GM19043 (cell line): Measurements from ENCODE around the gene STK32B.
"Not testable (repeated sequence)": the region's sequence is repeated elsewhere in the genome, so short reads cannot be mapped to it uniquely, and the experiment has no call there.

Experiments used
- ATAC-seq: cut with Tn5 transposase; IDR thresholded peaks from one replicate; pipeline ENCODE4 v1.9.1; 2021; ENCODE audit warnings: low read depth; ENCODE audit not compliant: unreplicated experiment

Gene STK32B

DNA sequence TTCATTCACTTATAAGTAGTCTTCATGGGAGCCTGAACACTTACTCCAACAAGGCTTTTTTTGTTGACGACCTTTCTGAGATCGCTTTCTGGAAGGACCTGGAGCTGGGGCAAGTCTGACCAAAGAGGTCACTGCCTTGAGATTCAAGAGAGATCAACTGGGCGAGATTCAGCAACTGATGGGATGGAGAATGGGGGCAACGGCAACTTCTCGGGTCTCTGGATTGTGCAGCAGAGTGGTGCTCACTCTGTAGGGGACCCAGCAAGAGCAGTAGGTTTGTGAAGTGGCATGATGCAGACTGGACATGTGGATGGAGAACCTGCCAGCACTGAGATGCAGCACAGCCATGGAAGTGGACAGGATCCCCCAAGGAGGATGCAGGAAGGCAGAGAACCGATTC lies 369.0 kb downstream of the STK32B start:
- ATAC-seq: no peak

DNA sequence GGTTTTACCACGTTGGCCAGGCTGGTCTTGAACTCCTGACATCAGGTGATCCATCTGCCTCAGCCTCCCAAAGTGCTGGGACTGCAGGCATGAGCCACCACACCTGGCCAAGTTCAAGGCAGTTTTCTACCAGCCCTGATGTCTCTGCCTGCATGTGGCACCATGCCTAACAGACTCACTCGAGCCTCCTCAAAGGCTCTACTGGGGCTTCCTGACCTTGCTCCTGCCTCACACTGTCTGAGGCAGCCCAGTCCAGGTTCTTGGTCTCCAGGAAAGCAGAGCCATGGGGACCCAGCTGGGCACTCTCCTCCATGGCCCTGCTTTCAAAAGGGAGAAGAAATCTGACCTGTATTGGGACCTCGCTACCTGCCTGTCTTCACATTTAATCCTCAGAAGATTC lies 370.1 kb downstream of the STK32B start:
- no peak for ATAC-seq

DNA sequence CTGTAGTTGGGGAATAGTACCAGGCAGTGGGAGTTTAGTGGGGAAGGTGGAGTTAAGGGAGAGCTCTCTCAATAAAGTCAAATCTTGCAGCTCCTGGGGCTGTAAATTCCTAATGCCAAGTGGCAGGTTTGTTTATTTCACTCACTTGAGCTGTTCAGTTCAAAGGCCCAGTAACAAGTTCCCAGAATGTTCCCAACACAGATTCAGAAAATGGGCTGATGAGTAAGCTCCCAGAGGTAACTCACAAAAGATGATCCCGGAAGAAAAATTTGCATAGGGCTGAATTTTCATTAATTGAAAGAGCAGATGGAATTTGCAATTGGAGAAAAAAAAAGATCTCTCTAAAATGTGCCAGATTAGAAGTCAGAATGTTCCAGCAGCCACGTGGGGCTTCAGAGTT lies 370.9 kb downstream of the STK32B start:
- no peak for ATAC-seq

DNA sequence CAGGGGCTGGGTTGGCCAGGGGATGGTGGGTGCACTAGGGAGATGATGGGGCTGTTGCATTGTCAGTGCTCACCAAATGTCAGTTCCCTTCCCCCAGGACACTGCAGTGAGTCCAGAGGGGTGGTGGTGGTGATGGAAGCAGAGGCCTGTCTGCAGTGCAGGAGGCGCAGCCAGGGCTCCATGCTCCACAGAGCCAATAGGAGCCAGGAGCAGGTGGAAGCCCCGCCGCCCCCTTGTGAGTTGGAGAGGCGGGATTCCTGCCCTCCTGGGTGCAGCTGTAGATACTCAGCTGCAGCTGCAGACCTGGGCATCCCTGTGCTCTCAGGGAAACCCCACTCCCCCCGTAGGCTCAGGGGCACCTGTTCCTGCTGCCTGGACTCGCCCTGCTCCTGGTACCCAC lies 372.4 kb downstream of the STK32B start:
- no peak for ATAC-seq

DNA sequence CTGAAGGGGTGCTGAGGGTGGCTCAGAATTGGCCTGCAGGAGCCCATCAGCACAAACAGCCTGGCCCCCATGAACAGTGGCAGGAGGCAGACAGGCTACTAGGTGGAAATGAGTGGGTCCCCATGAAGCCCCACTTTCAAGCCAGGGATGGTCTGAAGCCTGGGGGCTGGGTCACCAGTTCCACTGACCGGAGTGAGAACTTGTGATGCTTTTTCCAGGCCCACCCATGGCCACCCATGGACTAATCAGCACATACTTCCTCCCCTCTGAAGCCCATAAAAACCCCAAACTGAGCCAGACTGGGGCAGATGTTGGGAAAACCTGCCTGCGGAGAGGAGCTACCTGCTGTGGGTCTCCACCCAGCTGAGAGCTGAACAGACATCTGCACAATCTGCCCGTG lies 372.9 kb downstream of the STK32B start:
- no peak for ATAC-seq

DNA sequence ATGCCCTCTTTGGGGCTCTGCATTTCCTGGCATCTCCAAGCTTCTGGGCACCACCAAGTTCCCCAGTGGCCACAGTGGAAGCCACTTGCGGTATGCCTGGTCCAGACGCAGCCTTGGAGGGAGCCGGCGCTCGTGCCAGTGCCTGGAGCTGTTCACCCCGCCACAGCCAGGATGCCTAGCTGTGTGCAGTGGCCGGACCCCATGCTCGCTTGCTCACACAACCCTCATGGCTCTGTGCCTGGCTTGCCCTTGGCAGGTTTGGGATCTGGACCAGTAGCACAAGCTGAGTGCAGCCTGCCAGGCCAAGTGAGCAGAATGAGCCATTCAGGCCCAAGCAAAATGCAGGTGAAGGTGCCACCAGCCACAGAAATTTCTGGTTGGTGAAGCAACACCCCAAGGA lies 373.6 kb downstream of the STK32B start:
- no peak for ATAC-seq

DNA sequence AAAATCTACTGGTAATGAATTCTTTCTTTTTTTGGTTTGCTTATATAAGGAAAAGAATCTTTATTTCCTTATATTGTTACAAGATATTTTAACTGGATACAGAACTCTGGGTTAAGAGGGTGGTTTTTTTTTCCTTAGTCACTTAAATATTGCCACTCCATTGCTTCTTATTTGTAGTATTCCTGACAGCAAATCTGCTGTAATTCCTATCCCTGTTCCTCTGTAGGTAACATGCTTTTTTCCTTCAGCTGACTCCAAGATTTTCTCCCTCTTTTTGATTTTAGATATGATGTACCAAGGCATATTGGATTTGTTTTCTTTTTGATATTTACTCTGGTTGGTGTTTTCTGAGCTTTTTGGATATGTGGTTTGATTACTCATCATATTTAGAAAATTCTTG lies 378.5 kb downstream of the STK32B start:
- ATAC-seq: no peak

DNA sequence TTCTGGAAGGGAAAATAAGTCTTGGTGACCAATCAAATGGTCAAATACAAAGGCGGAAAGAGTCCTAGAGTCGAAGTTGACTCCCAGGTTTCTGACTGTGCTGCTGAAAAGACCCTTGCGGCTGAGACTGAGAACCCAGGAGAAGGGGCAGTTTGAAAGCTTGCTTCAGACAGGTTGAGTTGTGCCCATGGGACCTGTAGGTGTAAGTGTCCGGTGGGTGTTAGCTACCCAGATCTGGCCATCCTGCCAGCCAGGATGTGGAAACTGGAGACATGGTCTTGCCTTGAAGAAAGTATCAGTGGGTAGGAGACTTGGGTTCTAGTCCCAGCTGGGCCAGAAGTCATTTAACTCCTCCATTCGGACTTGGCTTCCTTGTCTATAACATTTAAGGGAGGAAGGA lies 381.9 kb downstream of the STK32B start:
- no peak for ATAC-seq

DNA sequence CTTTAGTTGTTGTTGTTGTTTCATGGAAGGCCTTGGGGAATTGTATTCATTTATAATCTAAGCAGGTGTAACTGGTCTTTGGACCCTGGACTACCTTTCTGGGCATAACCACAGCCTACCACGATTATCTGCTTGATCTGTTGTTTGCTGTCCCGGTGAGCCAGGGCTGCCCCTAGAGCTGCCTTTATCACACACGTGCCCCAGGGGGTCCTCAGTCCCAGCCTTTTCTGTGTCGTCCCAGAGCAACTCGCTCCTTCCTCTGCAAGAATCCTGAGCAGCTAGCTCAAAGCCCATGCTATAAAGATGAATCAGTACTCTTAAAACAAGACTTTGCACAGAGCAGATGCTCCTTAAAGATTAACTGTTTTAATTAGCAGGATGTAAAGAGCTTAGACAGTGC lies 383.9 kb downstream of the STK32B start:
- ATAC-seq: no peak

DNA sequence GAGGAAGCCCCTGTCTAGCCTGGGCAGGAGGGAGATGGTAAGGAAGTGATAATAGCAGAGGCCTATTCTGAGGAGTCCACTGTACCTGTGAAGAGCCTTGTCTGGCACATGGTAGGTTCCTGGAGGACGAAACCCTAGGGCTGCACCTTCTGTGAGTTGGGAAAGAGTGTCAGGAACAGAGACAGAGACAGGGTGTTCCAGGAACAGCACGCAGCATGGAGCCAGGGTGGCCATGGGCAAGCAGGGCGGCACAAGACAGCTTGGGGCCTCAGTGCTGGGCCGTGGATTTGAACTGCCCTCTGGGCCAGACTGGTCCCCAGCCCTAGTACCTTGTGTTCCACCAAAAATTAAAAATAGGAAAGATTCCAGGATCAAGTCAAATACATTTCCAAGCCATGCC lies 384.5 kb downstream of the STK32B start:
- ATAC-seq: no peak

DNA sequence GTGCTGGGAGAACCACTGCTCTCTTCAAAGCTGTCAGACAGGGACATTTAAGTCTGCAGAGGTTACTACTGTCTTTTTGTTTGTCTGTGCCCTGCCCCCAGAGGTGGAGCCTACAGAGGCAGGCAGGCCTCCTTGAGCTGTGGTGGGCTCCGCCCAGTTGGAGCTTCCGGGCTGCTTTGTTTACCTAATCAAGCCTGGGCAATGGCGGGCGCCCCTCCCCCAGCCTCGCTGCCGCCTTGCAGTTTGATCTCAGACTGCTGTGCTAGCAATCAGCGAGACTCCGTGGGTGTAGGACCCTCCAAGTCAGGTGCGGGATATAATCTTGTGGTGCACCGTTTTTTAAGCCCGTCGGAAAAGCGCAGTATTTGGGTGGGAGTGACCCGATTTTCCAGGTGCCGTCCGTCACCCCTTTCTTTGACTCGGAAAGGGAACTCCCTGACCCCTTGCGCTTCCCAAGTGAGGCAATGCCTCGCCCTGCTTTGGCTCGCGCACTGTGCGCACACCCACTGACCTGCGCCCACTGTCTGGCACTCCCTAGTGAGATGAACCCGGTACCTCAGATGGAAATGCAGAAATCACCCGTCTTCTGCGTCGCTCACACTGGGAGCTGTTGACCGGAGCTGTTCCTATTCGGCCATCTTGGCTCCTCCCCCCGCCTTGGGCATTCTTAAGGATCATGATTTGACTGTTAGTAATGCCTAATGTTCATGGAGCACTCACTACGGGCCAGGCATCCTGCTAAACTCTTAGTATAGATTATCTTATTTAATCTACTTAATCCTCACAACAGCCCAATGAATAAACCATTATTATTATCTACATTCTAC lies 392.9 kb downstream of the STK32B start:
- not testable (repeated sequence) for ATAC-seq

DNA sequence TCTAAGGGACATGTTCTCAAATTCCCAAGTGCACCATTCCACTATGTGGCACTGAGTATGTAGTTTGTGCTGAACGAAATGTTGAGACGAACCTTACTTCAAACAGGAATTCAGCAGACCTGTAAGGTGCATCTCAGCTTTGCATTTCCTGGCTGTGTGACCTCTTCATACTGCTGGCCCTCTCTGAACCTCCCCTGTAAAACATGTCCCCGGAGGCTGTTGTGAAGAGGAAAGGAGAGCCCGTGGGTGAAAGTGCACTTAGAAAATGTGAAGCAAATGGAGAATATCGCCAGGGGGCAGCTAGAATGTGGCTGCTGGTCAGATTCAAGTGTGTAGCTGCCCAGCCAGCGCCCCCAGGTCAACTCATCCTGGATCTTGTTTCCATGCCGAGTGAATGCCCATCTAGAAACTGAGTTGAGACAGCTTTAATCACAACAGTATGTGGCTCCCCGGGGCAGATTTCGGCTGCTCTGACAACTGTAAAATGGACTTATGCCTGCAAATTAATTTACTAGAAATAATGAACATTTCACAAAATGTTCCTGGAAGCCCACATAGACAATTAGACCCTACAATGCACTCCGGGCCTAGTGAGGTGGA lies 393.7 kb downstream of the STK32B start:
- ATAC-seq: no peak

DNA sequence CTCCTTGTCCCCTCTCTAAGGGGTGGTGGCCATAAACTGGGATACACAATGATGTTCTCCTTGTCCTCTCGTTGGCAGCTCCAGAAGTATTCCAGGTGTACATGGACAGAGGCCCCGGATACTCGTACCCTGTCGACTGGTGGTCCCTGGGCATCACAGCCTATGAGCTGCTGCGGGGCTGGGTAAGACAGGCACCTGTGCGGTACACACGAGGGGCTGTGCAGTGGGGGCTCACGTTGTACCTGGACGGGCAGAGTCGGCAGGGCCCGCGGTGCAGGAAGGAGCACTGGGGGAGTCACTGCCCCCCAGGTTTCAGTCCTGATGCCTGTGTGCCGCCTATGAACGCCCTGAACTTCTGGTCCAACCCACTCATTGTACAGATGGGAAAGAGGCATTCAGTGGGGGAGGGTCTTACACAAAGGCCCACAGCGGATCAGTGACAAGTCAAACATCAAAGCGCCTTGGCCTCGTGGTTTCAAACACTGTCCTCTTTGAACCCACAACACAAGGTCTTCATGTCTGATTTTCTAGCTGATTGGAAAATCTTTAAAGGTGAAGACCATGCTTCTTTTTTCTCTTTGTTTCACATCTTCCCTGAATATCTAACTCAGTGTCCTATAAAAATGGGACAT lies 395.4 kb downstream of the STK32B start:
- ATAC-seq: no peak

DNA sequence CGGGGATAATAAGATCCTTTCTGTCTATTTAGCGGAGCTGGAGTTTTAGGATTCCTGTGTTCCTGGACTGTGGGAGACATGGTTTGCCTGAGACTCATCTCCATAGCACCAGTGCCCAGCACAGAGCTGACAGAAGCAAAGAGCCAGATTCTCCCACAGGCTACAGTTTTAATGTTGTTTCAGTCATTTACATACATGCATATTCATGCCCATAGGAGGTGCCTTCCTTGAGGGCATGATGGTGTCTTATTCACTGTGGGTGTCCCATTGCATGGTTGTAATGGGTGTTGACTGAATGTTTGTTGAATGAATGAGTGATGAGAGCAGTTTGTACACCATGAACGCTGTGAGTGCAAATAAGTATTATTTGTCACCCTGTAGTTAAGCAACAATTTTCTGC lies 396.5 kb downstream of the STK32B start:
- no peak for ATAC-seq

DNA sequence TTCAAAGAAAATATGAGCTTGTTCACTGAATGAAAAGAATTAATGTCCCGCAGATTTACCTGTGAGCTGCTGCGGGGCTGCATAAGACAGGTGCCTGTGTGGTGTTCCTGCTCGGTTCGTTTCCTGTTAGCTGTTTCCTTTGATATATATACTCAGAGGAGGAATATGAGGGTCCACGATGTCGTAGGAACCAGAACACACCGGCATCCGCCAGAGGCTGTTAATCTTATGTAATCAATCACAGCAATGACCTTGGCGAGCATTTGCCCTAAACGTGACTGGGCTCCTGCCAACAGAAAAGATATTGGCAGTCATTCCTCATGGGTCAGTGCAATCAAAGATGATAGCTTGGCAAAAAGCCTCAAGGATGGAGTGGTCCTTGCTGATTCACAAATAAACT lies 396.9 kb downstream of the STK32B start:
- ATAC-seq: no peak

DNA sequence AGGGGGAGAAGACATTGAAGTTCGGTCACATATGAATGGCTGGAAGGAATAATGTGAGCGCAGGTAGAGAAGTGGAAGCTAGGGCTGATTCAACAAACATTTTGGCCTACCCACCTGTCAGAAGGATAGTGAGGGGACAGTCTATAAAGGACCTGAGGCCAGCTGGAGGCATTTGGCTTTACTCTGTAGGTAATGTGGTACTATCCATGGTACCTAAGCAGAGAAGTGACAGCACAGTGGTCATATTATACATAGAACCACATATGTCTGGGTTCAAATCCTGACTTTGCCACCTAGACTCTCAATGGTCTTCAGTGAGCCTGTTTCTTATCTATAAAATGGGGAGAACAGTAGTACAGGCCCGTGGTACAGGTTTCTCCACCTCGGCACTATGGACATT lies 400.0 kb downstream of the STK32B start:
- no peak for ATAC-seq

DNA sequence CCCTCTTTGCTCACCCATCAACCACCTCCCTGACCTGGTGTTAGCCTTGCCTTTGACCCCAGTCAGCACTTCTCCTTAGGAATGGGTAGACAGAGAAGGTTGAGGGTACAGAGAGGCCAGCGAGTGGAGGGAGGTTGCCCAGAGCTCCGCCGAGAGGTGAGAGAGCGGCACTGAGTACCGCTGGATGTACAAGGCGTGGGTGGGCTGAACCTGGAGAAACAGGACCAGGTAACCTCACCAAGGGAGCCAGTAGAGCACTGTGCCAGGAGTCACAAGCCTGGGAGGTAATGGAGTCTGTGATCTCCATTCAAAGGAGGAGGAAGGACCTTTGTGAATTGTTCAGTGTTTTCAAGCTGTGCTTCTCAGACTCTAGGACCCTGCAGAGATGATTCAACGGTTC lies 400.9 kb downstream of the STK32B start:
- no peak for ATAC-seq

DNA sequence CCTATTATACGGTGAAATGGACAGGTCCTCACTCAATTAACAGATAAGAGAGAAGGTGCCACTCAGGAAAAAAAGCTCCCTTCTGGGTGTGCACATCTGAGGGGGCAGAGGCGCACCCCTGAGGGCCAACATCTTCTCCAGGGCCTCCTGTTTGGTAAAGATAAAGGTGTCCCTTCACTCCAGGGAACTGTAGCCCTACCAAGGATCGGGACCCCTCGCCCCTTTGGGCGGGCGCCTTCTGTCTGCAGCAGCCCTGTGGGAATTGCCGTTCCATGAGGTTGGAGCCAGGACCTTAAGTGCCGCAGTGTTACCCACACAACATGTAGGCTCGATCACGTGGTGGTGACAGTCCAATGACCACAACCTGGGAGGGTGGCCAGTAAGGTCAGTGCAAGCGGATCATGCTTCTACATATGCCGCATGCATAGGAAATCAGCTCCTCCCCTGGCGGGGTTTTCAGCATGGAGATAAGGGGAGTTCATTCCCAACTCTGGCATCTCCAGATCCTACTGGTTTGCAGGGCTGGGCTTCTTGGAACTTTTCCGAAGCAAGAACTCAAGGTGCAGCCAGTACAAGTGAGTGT lies 403.8 kb downstream of the STK32B start:
- no peak for ATAC-seq

DNA sequence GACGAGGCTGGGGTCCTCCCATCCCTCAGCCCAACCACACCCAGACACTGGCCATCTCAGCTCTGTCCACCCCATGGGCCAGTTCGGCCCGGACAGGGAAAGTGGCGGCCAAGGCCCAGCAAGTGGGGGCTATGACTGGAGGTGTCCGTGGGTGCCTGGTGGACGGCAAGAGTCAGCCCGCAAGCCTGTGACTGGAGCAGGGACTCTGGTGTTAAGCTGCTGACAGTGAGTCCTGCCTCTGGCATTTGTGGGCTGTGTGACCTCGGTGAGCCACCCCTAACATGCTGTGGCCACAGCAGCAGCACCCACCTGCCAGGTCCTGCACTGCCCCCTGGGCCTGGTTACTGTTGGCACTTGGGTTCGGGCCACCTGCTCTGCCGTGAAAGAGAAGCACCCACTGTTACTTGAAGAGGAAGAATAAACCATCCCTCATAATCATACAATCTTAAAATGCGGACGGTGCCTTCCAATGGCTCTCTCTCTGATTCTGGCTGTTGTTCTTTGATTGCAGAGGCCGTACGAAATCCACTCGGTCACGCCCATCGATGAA lies 405.1 kb downstream of the STK32B start:
- ATAC-seq: no peak

DNA sequence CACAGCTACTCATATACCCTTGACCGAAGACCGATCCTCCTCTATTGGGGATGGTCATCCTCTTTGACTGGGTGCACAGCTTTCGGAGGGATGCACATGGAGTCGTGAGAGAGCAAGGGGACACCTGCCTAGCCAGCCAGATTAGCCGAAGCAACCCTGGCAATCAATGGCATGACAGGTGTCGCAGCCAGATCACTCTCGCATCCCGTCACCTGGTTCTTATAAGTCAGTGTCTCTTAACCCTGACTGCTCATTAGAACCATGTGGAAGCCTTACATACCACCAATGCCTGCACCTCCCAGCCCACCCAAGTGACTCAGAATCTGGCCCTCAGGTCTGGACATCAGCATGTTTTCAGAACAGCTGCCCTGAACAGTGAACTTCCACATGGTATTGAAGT lies 407.4 kb downstream of the STK32B start:
- no peak for ATAC-seq

DNA sequence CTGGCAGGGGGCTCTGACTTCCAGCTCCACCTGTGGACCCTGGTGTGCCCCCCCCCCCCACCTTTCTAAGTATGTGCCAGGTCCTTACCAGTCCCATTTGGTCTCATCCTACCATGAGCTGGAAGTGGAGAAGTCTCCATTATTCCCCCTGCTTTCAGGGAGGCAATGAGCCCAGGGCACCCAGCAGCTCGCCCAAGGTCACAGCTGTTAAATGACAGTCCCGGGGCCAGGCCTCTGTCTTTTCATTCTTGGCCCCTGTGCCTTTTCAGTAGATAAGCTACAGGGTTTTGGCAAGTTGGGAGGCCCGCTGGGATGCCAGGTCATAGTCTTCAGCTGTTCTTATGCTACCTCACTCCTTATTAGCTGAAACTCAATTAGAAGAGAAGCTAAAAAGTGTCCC lies 408.0 kb downstream of the STK32B start:
- ATAC-seq: no peak
